GM12873 (cell line): ENCODE data around the gene LTBP4.

Experiments
- TF ChIP-seq, protein P1 (sequence below): IDR thresholded peaks from 2 replicates; pipeline ENCODE4 v1.5.1; 2012; ENCODE audit warnings: low read depth, mild to moderate bottlenecking, moderate library complexity, low read length, control low read depth; ENCODE audit not compliant: insufficient read depth; ENCODE audit errors: missing control alignments

The LTBP4 gene

GRCh38 chr19:40611900-40612698 lies 10.9 kb downstream of the LTBP4 start:
- TF ChIP-seq, protein P1, sequence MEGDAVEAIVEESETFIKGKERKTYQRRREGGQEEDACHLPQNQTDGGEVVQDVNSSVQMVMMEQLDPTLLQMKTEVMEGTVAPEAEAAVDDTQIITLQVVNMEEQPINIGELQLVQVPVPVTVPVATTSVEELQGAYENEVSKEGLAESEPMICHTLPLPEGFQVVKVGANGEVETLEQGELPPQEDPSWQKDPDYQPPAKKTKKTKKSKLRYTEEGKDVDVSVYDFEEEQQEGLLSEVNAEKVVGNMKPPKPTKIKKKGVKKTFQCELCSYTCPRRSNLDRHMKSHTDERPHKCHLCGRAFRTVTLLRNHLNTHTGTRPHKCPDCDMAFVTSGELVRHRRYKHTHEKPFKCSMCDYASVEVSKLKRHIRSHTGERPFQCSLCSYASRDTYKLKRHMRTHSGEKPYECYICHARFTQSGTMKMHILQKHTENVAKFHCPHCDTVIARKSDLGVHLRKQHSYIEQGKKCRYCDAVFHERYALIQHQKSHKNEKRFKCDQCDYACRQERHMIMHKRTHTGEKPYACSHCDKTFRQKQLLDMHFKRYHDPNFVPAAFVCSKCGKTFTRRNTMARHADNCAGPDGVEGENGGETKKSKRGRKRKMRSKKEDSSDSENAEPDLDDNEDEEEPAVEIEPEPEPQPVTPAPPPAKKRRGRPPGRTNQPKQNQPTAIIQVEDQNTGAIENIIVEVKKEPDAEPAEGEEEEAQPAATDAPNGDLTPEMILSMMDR = no peak

DNA sequence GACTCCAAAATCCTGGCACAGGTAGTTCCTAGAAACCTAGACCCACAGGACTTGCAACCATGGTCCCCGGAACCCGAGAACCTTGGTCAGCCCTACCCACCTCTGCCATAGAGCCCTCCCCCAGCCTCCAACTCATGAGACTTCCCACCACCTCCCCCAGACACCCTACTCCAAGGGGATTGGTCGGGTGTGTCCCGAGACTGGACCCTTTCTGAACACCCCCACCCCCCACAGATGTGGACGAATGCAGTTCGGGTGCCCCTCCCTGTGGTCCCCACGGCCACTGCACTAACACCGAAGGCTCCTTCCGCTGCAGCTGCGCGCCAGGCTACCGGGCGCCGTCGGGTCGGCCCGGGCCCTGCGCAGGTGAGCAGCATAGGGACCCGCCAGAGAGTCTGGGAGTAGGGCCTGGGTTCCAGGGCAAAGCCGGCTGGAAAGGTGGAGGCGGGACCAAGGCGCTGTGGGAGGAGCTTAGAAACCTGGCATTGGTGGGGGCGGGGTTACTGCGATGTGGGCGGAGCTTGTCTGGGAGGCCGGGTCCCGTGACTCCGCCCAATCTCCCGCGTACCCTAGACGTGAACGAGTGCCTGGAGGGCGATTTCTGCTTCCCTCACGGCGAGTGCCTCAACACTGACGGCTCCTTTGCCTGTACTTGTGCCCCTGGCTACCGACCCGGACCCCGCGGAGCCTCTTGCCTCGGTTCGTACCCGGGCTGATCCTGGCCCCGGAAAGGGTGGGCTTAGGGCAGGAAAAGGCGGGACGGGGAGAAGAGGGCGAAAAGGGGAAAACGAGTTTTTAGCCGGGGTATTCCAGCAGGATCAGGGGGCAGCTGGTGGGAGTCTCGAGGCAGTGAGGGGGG lies 11.9 kb downstream of the LTBP4 start:
- TF ChIP-seq, protein P1 = no peak

DNA sequence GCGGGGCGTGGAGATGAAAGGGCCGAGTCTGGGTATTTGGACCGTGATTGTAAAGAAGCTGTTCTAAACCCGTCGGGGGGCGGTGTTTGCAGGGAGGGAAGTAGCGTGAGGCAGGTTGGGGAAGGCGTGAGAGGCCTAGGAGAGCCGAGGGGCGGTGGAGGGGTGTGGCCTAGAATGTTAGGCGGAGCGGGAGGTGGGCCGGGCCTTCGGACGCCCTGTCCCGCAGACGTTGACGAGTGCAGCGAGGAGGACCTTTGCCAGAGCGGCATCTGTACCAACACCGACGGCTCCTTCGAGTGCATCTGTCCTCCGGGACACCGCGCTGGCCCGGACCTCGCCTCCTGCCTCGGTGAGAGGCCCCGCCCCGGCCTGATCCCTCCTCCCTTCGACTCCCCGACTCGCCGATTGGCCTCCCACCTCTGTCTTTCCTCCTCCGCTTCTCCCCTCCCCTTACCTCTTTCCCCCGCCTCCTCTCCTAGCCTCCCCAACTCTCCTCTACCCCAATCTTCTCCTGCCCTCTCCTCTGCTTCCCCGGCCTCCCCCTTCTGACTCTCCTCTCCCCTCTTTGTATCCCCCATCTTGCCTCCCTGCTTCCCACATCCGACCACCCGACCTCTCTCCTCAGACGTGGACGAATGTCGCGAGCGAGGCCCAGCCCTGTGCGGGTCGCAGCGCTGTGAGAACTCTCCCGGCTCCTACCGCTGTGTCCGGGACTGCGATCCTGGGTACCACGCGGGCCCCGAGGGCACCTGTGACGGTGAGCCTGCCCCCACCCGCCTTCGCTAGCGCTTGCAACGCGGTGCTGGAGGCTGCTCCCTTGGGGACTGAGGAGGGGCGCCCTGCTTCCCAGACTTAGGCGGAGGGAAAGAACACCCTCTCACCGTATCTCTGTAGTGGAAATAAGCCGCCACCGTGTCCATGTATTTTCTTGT lies 12.8 kb downstream of the LTBP4 start:
- TF ChIP-seq, protein P1 = no peak

GRCh38 chr19:40614622-40615411 lies 13.6 kb downstream of the LTBP4 start:
- TF ChIP-seq, protein P1 = no peak

- TF ChIP-seq, protein P1 = no peak
Observed at GRCh38 chr19:40616178-40616577, 15.0 kb downstream of the LTBP4 start.

DNA sequence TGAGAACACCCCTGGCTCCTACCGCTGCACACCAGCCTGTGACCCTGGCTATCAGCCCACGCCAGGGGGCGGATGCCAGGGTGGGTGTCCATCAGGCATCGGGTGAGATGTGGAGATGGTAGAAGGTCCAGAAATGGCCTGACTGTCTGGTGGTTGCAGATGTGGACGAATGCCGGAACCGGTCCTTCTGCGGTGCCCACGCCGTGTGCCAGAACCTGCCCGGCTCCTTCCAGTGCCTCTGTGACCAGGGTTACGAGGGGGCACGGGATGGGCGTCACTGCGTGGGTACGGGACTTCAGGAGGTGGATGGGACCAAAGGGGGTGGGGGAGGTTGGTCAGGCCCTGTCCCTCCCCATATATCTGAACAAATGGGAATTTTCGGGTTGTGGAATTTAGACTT lies 15.8 kb downstream of the LTBP4 start:
- TF ChIP-seq, protein P1 = no peak
